GM12878 (cell line): ENCODE results near the gene VASP. TPM values are rescaled to one million over a fixed set of nuclear protein-coding genes. Genes with fewer than 3 reads are reported as not detected.
A peak's percentile ranks its signal among the peaks of the same experiment; 100 is the strongest.

Experiments used
- DPF2 ChIP-seq: fragments of 450-650 bp; IDR thresholded peaks from 2 replicates; pipeline ENCODE4 v1.6.1; 2017; ENCODE audit warnings: mild to moderate bottlenecking
- EGR1 ChIP-seq, 2 experiments: IDR thresholded peaks; 1 replicate in 1 of 2; 2 replicates in 1 of 2; pipeline ENCODE4 v1.6.1; 2011 to 2012; ENCODE audit warnings: low read depth in 2 of 2, low read length in 2 of 2, borderline replicate concordance in 1 of 2, mild to moderate bottlenecking in 1 of 2, moderate library complexity in 1 of 2
- HDAC2 ChIP-seq: fragments of 200-600 bp; sonication (generic); IDR thresholded peaks from 2 replicates; pipeline ENCODE4 v1.6.1; 2017
- LARP7 ChIP-seq: fragments of 450-650 bp; IDR thresholded peaks from 2 replicates; pipeline ENCODE4 v1.6.1; 2017; ENCODE audit warnings: mild to moderate bottlenecking
- YY1 ChIP-seq: IDR thresholded peaks from 2 replicates; pipeline ENCODE4 v1.6.1; 2011; ENCODE audit warnings: low read depth, mild to moderate bottlenecking, low read length
- polyA plus RNA-seq, 11 experiments: library from polyadenylated mRNA; depleted of rRNA in 4 of 11; unstranded in 6 of 11; stranded (reverse) in 5 of 11; fragments of >200 nt; fragmentation: Nextera tagmentation in 4 of 11; fragmentation: Illumina TruSeq in 1 of 11; extraction: Ambion mirVana in 4 of 11; extraction: Trizol in 1 of 11; gene quantifications; 1 replicate in 1 of 11; 2 replicates in 10 of 11; pipeline versions ENCODE4 v1.2.1 to v1.2.3, GENCODE V29; 2011 to 2016; ENCODE audit warnings: inconsistent platforms in 2 of 11, missing spikeins in 2 of 11, low read depth in 1 of 11
- total RNA-seq, 4 experiments: library from RNA; depleted of rRNA in 3 of 4; stranded (reverse); fragments of >200 nt in 3 of 4; fragmentation: Illumina TruSeq in 1 of 4; extraction: Trizol in 1 of 4; gene quantifications; 2 replicates each; pipeline versions ENCODE4 v1.2.1 to v1.2.3, GENCODE V29; 2013 to 2021
- TF ChIP-seq, protein P1 (sequence below): fragments of 450-650 bp; IDR thresholded peaks from 2 replicates; pipeline ENCODE4 v1.6.1; 2018; ENCODE audit warnings: mild to moderate bottlenecking, low read depth, moderate library complexity; ENCODE audit not compliant: partially characterized antibody

VASP gene
- total and polyA plus RNA-seq, 10 of the 15 experiments (the other 5 are each of a cell fraction or from before 2014, with no cell fraction given) = 19.5 to 298 (median 84.8) TPM

DNA sequence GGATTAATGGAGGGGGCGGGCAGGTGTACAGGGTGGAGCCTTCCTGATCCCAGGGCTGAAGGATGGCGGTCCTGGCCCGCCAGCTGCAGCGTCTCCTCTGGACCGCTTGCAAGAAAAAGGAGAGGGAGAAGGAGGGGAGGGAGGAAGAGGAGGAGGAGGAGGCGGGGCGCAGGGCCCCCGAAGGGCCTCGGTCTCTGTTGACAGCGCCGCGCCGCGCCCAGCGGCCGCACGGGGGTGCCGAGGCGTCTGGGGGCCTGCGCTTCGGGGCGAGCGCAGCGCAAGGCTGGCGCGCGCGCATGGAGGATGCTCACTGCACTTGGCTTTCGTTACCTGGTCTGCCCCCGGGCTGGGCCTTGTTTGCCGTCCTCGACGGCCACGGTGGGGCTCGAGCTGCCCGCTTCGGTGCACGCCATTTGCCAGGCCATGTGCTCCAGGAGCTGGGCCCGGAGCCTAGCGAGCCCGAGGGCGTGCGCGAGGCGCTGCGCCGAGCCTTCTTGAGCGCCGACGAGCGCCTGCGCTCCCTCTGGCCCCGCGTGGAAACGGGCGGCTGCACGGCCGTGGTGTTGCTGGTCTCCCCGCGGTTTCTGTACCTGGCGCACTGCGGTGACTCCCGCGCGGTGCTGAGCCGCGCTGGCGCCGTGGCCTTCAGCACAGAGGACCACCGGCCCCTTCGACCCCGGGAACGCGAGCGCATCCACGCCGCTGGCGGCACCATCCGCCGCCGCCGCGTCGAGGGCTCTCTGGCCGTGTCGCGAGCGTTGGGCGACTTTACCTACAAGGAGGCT, 8.7 kb upstream of the VASP start, which contains the start of gene PPM1N (continued):
- 0 out of 3 replicates have a peak, but pooled peaks of 1 of the 2 experiments have one; percentile 4 for TF ChIP-seq EGR1 (IDR thresholded peaks at IDR 0.05; ENCODE audit: borderline replicate concordance in 1 of 2, low read depth in 2 of 2, low read length in 2 of 2)
- TF ChIP-seq DPF2 = 0 out of 2 replicates have a peak, but pooled peaks have one; percentile 46
- no peak for TF ChIP-seq HDAC2
- peak; percentile 34; the same call in 1 of the 2 replicates for TF ChIP-seq YY1
- TF ChIP-seq, protein P1, sequence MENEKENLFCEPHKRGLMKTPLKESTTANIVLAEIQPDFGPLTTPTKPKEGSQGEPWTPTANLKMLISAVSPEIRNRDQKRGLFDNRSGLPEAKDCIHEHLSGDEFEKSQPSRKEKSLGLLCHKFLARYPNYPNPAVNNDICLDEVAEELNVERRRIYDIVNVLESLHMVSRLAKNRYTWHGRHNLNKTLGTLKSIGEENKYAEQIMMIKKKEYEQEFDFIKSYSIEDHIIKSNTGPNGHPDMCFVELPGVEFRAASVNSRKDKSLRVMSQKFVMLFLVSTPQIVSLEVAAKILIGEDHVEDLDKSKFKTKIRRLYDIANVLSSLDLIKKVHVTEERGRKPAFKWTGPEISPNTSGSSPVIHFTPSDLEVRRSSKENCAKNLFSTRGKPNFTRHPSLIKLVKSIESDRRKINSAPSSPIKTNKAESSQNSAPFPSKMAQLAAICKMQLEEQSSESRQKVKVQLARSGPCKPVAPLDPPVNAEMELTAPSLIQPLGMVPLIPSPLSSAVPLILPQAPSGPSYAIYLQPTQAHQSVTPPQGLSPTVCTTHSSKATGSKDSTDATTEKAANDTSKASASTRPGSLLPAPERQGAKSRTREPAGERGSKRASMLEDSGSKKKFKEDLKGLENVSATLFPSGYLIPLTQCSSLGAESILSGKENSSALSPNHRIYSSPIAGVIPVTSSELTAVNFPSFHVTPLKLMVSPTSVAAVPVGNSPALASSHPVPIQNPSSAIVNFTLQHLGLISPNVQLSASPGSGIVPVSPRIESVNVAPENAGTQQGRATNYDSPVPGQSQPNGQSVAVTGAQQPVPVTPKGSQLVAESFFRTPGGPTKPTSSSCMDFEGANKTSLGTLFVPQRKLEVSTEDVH = no peak
- 0 out of 2 replicates have a peak, but pooled peaks have one; percentile 51 for TF ChIP-seq LARP7
